OCI-LY1 (cell line): ENCODE measurements around the gene ZNRD2.

Experiments used
- H2AFZ ChIP-seq: fragments of 200-600 bp; sonication (generic), shearing (Covaris generic); 2 replicates; pipeline ENCODE4 v1.6.0; 2014; ENCODE audit warnings: antibody characterized with exemption, mild to moderate bottlenecking, low read length
- H3F3A ChIP-seq: fragments of 200-600 bp; sonication (generic), shearing (Covaris generic); 2 replicates; pipeline ENCODE4 v1.6.0; 2014; ENCODE audit warnings: mild to moderate bottlenecking, antibody characterized with exemption, low read length, moderate library complexity; ENCODE audit not compliant: insufficient read depth
- H3K27ac ChIP-seq: fragments of 200-600 bp; sonication (generic); 2 replicates; pipeline ENCODE4 v1.5.1; 2014; ENCODE audit warnings: low read length, mixed run types, mild to moderate bottlenecking, low read depth; ENCODE audit not compliant: poor library complexity, severe bottlenecking
- H3K27me3 ChIP-seq: fragments of 200-600 bp; sonication (generic); 2 replicates; pipeline ENCODE4 v1.6.0; 2014; ENCODE audit warnings: antibody characterized with exemption, mild to moderate bottlenecking, low read length, moderate library complexity; ENCODE audit not compliant: insufficient read depth
- H3K36me3 ChIP-seq: fragments of 200-600 bp; sonication (generic); 2 replicates; pipeline ENCODE4 v1.6.1; 2014; ENCODE audit warnings: mild to moderate bottlenecking, antibody characterized with exemption, low read length, moderate library complexity, mixed read lengths; ENCODE audit not compliant: insufficient read depth
- H3K4me1 ChIP-seq: fragments of 200-600 bp; sonication (generic); 2 replicates; pipeline ENCODE4 v1.5.1; 2014; ENCODE audit warnings: mild to moderate bottlenecking, low read length, moderate library complexity; ENCODE audit not compliant: insufficient read depth, severe bottlenecking
- H3K4me2 ChIP-seq: fragments of 200-600 bp; sonication (generic), shearing (Covaris generic); 2 replicates; pipeline ENCODE4 v1.6.1; 2014; ENCODE audit warnings: low read length
- H3K4me3 ChIP-seq: fragments of 200-600 bp; sonication (generic); 2 replicates; pipeline ENCODE4 v1.5.1; 2014; ENCODE audit warnings: low read length, low read depth, mild to moderate bottlenecking, mixed read lengths; ENCODE audit not compliant: poor library complexity, severe bottlenecking
- H3K79me2 ChIP-seq: fragments of 200-600 bp; shearing (Covaris generic); 2 replicates; pipeline ENCODE4 v1.6.1; 2016; ENCODE audit warnings: mixed run types, low read length, mixed read lengths; ENCODE audit not compliant: insufficient read depth
- H3K9ac ChIP-seq: fragments of 200-600 bp; sonication (generic), shearing (Covaris generic); 2 replicates; pipeline ENCODE4 v1.6.1; 2014; ENCODE audit warnings: mild to moderate bottlenecking, low read length, mixed read lengths
- H3K9me2 ChIP-seq: fragments of 200-600 bp; sonication (generic), shearing (Covaris generic); 2 replicates; pipeline ENCODE4 v1.6.1; 2014; ENCODE audit warnings: low read depth, mild to moderate bottlenecking, low read length, mixed read lengths
- H3K9me3 ChIP-seq: fragments of 200-600 bp; shearing (Covaris generic); 2 replicates; pipeline ENCODE4 v1.6.1; 2014; ENCODE audit warnings: low read length, mixed read lengths
- H4K20me1 ChIP-seq: fragments of 200-600 bp; sonication (generic), shearing (Covaris generic); 2 replicates; pipeline ENCODE4 v1.6.0; 2016; ENCODE audit warnings: mild to moderate bottlenecking, low read length; ENCODE audit not compliant: insufficient read depth
- CTCF ChIP-seq: fragments of 200-600 bp; sonication (generic), shearing (Covaris generic); IDR thresholded peaks from 2 replicates; pipeline ENCODE4 v1.5.1; 2017; ENCODE audit warnings: mild to moderate bottlenecking, antibody characterized with exemption, low read length, moderate library complexity, mixed read lengths
- EZH2 ChIP-seq: fragments of 200-600 bp; sonication (generic), shearing (Covaris generic); IDR thresholded peaks from 2 replicates; pipeline ENCODE4 v1.8.0; 2017; ENCODE audit warnings: borderline replicate concordance, mixed run types, mild to moderate bottlenecking, antibody characterized with exemption, low read length, moderate library complexity, mixed read lengths

The ZNRD2 gene

GRCh38 chr11:65591939-65592857 lies 21.9 kb downstream of the ZNRD2 start:
- Histone ChIP-seq H3K27ac (no peak overlapping the region), H3K9me2 (no peaks in the 10 kb centered on the region), H4K20me1 (no peaks in the 10 kb centered on the region), H3K4me3 (no peak overlapping the region), H2AFZ (no peak overlapping the region), H3K9ac (no peak overlapping the region), H3K27me3 (no peaks in the 10 kb centered on the region), H3F3A (no peaks in the 10 kb centered on the region), H3K9me3 (no peaks in the 10 kb centered on the region), H3K4me1 (peaks cover 26% of the 10 kb centered on the region), H3K36me3 (no peaks in the 10 kb centered on the region), H3K4me2 (no peak overlapping the region), H3K79me2 (no peaks in the 10 kb centered on the region)
- TF ChIP-seq CTCF (no peak), EZH2 (no peak)

- H4K20me1 ChIP-seq = no peaks in the 10 kb centered on the region
- no peaks in the 10 kb centered on the region for H3F3A ChIP-seq
- peaks cover 20% of the 10 kb centered on the region for H3K4me1 ChIP-seq
- no peaks in the 10 kb centered on the region for H3K79me2 ChIP-seq
- H3K4me3 ChIP-seq = no peak overlapping the region
- TF ChIP-seq EZH2 (no peak), CTCF (no peak)
- no peak overlapping the region for H3K4me2 ChIP-seq
- peaks cover 6% of the 10 kb centered on the region for H3K36me3 ChIP-seq
- no peaks in the 10 kb centered on the region for H3K27me3 ChIP-seq
- no peak overlapping the region for H2AFZ ChIP-seq
- no peak overlapping the region for H3K27ac ChIP-seq
- H3K9me3 ChIP-seq = no peaks in the 10 kb centered on the region
- H3K9me2 ChIP-seq = no peaks in the 10 kb centered on the region
- no peak overlapping the region for H3K9ac ChIP-seq
These were observed 22.7 kb downstream of the ZNRD2 start for GRCh38 chr11:65592858-65593517.

GRCh38 chr11:65593518-65594414 lies 23.5 kb downstream of the ZNRD2 start:
- no peak overlapping the region for H3K4me2 ChIP-seq
- H3K4me1 ChIP-seq = peaks cover 13% of the 10 kb centered on the region
- no peak overlapping the region for H3K9ac ChIP-seq
- no peaks in the 10 kb centered on the region for H3K79me2 ChIP-seq
- no peak overlapping the region for H3K4me3 ChIP-seq
- no peak overlapping the region for H2AFZ ChIP-seq
- H4K20me1 ChIP-seq = no peaks in the 10 kb centered on the region
- no peaks in the 10 kb centered on the region for H3F3A ChIP-seq
- peak; percentile 63 for TF ChIP-seq CTCF
- TF ChIP-seq EZH2 = no peak
- H3K36me3 ChIP-seq = peaks cover 13% of the 10 kb centered on the region
- no peaks in the 10 kb centered on the region for H3K9me2 ChIP-seq
- no peaks in the 10 kb centered on the region for H3K27me3 ChIP-seq
- H3K27ac ChIP-seq = no peak overlapping the region
- H3K9me3 ChIP-seq = no peaks in the 10 kb centered on the region
